ENCODE data around the gene ZNF689.
A peak's percentile ranks its signal among the peaks of the same experiment; 100 is the strongest.
"Not testable (repeated sequence)": the region's sequence is repeated elsewhere in the genome, so short reads cannot be mapped to it uniquely, and the experiment has no call there.

Gene ZNF689

GRCh38 chr16:30609926-30610839, at the start of gene ZNF689:
TSS of gene ZNF689 (minus strand) at chr16:30610389. CDS start at chr16:30610041, 348 bp downstream.
- peak; percentile 92 for DNase-seq (ENCODE audit: low read depth)

DNA sequence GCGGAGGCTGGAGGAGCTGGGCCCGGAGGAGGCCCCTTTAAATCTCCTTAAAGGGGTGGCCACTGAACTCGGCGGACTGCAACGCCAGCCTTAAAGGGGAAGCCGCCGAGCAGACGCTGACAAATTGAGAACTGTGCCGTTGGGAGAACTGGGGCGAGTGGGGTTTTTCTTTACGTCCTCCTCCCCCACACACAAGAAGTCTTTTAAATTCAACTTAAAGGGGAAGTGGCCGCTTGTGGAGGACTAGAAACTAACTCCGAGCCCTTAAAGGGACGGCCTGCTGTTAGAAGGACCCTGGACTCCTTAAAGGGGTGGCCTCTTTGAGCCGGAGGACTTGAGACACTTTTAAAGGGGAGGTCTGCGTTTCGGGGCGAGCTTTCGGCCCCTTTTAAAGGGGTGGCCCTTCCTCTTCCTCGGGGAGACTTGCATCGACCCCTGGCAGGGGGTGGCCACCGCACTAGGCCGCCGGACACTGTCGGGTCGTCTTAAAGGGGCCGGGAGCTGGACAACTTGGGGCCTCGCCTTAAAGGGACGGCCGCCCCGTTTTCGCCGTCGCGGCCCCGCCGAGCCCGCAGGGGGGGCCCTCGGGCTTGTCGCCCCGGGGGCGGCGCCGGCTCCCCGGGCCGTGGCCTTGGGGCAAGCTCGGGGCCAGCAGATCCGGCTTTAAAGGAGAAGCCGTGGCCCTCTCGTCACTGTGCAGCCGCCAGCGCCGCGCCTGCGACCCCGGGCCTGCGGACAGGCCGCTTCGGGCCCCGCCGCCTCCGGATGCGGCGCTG, 48.7 kb upstream of the ZNF689 start:
- peak; percentile 94 for DNase-seq (ENCODE audit: low read depth)

GRCh38 chr16:30657866-30658730, 47.9 kb upstream of the ZNF689 start, which contains the start of gene FBRS:
TSS of gene FBRS (plus strand) at chr16:30658431. CDS start at chr16:30659519, 1,088 bp downstream.
- DNase-seq (ENCODE audit: low read depth): peak; percentile 100

- peak; percentile 41 for DNase-seq (ENCODE audit: low read depth)
Observed at GRCh38 chr16:30656974-30657865, 47.0 kb upstream of the ZNF689 start.

DNA sequence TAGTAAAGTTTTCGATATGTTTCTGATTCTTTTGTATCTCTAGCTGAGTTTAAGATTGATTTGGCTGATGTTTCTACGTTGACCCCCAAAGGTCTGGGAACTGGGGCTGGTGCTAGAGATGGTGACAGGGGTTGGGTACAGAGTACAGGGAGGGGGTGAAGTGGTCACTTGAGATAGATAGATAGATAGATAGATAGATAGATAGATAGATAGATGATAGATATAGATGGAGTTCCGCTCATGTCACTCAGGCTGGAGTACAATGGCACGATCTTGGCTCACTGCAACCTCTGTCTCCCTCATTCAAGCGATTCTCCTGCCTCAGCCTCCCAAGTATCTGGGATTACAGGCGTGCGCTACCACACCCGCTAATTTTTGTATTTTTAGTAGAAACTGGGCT, 46.2 kb upstream of the ZNF689 start:
- DNase-seq (ENCODE audit: low read depth): no peak

- no peak for DNase-seq (ENCODE audit: low read depth)
Observed at GRCh38 chr16:30655815-30656347, 45.7 kb upstream of the ZNF689 start.

GRCh38 chr16:30654856-30655255, 44.7 kb upstream of the ZNF689 start:
- DNase-seq (ENCODE audit: low read depth): no peak

DNA sequence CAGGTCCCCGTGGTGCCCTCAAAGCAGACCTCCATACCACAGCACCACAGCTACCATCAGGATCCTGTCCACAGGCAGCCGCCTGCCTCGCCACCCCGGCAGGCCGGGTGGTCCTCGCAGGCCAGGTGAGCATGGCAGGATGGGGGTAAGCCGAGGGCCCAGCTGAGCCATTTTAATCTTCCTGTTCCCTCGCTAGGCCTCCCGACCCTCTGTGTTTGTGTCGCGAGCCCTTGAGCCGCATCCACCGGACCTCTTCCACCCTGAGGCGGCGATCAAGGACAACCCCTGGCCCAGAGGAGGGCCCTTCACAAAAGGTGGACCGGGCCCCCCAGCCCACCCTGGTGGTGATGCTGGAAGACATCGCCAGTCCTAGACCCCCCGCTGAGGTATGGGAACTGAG, 42.5 kb upstream of the ZNF689 start:
- no peak for DNase-seq (ENCODE audit: low read depth)

DNA sequence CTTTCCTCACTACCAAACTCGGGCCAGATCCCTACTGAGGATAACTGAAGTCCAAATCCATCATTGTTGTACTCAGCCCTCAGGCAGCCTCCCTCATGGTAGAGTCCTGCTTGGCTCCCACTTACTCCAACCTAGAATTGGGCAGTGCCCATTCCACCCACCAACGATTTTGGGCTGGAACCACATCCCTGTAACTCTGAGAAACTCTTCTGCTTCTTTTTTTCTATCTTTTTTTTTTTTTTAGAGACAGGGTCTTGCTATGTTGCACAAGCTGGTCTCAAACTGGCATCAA, 41.8 kb upstream of the ZNF689 start:
- no peak for DNase-seq (ENCODE audit: low read depth)

DNA sequence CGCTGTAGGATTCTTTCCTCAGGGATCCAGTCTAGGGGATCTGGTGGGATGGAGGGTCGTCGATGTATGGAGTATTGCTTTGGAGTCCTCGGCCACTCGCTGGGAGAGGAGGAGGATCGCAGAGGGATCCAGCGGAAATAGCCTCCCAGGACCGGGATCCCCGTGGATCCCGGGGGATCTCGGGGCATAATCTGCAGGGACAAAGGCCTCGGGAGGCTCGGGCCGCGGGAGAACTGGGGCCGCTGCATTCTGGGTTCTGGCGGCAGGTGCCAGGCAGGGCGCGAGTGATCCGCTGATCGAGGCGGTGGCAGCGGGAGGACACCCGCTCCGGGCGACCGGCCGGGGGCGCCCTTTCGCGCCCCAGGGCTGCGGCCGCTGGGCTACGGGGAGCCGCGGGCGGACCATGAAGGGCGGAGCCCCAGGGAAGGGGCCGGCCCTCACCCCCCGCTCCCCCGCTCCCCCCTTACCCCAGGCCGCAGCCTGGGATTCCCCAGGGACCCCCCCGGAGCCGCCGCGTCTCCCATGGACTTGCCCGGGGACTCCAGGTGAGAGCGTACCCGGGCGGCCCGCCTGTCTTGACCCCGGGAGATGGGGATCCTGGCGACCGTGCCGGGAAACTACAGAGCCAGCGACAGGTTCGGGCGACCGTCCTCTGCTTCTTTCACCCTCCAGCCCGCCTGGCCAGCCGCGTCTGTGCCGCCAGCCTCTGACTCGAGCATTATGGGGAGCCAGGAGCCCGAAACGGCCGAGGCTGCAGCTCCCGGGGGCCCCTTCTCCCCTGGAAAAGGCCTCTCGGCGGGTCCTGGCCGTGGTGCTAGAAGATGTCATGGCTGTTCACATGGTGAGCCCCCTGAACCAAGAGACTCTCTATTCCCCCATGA, 41.2 kb upstream of the ZNF689 start:
- peak; percentile 55 for DNase-seq (ENCODE audit: low read depth)

GRCh38 chr16:30650369-30651123, 40.4 kb upstream of the ZNF689 start, which contains the start of gene PRR14:
TSS of gene PRR14 (plus strand) at chr16:30650960. CDS start at chr16:30651646, 686 bp downstream.
- peak; percentile 99 for DNase-seq (ENCODE audit: low read depth)

DNA sequence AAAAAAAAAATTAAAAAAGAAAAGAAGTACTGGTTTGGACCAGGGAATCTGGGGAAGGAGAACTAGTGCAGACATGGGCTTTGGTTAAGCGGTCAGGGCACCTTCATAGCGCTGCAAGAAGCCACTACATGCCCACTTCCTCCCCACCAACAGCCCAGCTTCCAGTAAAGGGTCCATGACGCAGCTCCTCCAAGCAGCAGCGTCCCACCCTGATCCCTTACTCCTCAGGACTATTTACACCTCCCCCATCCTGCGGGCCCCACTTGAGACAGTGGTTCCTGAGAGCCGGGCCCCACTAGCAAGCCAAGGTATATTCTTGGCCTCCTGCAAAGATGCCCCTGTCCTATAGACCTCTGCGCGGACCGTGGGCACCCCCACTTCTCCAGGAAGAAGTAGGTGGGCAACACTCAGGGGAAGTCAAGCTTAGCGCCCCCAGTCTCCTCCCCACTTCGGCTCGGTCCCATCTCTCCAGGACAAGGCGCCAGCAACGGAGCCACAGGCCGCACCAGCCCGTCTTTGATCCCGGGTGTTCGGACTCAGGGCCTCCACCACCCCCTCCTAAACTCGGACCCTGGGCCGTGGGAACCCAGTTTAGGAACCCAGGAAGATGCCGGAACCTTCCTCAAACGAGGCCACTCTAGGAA, 39.7 kb upstream of the ZNF689 start:
- DNase-seq (ENCODE audit: low read depth): no peak

- no peak for DNase-seq (ENCODE audit: low read depth)
Observed at GRCh38 chr16:30647274-30647571, 37.0 kb upstream of the ZNF689 start.

GRCh38 chr16:30645727-30646126, 35.5 kb upstream of the ZNF689 start:
- DNase-seq (ENCODE audit: low read depth): no peak

- no peak for DNase-seq (ENCODE audit: low read depth)
Observed at GRCh38 chr16:30644334-30644830, 34.2 kb upstream of the ZNF689 start.

- DNase-seq (ENCODE audit: low read depth): no peak
Observed at GRCh38 chr16:30641378-30641982, 31.3 kb upstream of the ZNF689 start.

GRCh38 chr16:30637944-30638343, 27.8 kb upstream of the ZNF689 start:
- DNase-seq (ENCODE audit: low read depth): no peak

- DNase-seq (ENCODE audit: low read depth): not testable (repeated sequence)
Observed at GRCh38 chr16:30637139-30637538, 26.9 kb upstream of the ZNF689 start.

Measured in stromal cell of bone marrow (primary cell).